Activated naive CD4-positive, alpha-beta T cell treated with anti-CD3 and anti-CD28 coated beads, Interleukin-2, amount 10 ng/mL, durations not matched to agents 7 days and 5 days (primary cell): Measurements from ENCODE around the gene PDPN.

Experiments
- CTCF ChIA-PET: fragments of 350-600 bp; sonication (Branson Sonifier 250); formaldehyde crosslinking; loops from one replicate; lab custom pipeline; 2021; ENCODE audit warnings: antibody characterized with exemption; lab: Charles Lee
- DNase-seq: peaks from one replicate; pipeline ENCODE4 v3.0.0-alpha.2; 2020
- H3K27ac Mint-ChIP-seq: one replicate; pipeline ENCODE4 v1.8.0; 2021; ENCODE audit warnings: mild to moderate bottlenecking, moderate library complexity, mixed read lengths
- H3K27me3 Mint-ChIP-seq: one replicate; pipeline ENCODE4 v1.8.0; 2021; ENCODE audit warnings: mild to moderate bottlenecking, mixed read lengths
- H3K36me3 Mint-ChIP-seq: one replicate; pipeline ENCODE4 v1.8.0; 2021; ENCODE audit warnings: mixed read lengths
- H3K4me1 Mint-ChIP-seq: one replicate; pipeline ENCODE4 v1.8.0; 2021; ENCODE audit warnings: mixed read lengths
- H3K4me3 Mint-ChIP-seq: one replicate; pipeline ENCODE4 v1.8.0; 2021; ENCODE audit warnings: mild to moderate bottlenecking, moderate library complexity, mixed read lengths
- H3K9me3 Mint-ChIP-seq: one replicate; pipeline ENCODE4 v1.8.0; 2021; ENCODE audit warnings: mixed read lengths

PDPN gene

DNA sequence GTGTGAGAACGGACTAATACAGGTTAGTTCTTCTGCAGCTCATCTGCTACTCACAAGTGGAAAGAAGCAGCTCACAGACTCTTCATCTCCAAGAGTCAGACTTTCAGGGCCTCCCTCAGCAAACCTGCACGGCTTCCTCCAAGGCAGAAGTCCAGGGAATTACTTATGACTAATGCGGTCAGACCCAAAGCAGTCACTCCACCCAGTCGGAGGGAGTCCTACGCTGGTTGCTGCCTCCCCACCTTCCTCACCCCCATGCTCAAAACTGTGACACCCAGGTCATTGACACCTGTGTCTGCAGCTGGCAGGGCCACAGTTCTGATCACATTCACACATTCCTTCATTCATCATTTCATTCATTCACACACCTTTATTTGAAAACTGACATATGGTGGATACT, 77.9 kb downstream of the PDPN start:
- Mint-ChIP-seq H3K4me1 (peaks cover 5% of the 10 kb centered on the region), H3K4me3 (no peak overlapping the region), H3K27ac (no peak overlapping the region), H3K36me3 (no peaks in the 10 kb centered on the region), H3K27me3 (peaks cover 21% of the 10 kb centered on the region), H3K9me3 (peaks cover 3% of the 10 kb centered on the region)
- DNase-seq = no peak
- CTCF ChIA-PET = no interaction called here

GRCh38 chr1:13662493-13662892, 78.9 kb downstream of the PDPN start:
- H3K9me3 Mint-ChIP-seq = peaks cover 3% of the 10 kb centered on the region
- H3K4me1 Mint-ChIP-seq = peaks cover 5% of the 10 kb centered on the region
- H3K27ac Mint-ChIP-seq = no peak overlapping the region
- H3K36me3 Mint-ChIP-seq = no peaks in the 10 kb centered on the region
- H3K4me3 Mint-ChIP-seq = no peak overlapping the region
- CTCF ChIA-PET = interaction anchor here (1.4 to 1.5 kb wide), 2 partner anchors 9 to 63 kb away, joined by 4 to 6 read pairs; no protein-coding TSS in a partner anchor
- peaks cover 21% of the 10 kb centered on the region for H3K27me3 Mint-ChIP-seq
- DNase-seq = no peak

- H3K9me3 Mint-ChIP-seq = peaks cover 3% of the 10 kb centered on the region
- H3K27ac Mint-ChIP-seq = no peak overlapping the region
- H3K27me3 Mint-ChIP-seq = peaks cover 21% of the 10 kb centered on the region
- peaks cover 5% of the 10 kb centered on the region for H3K4me1 Mint-ChIP-seq
- H3K4me3 Mint-ChIP-seq = no peak overlapping the region
- no peaks in the 10 kb centered on the region for H3K36me3 Mint-ChIP-seq
- no peak for DNase-seq
- CTCF ChIA-PET = interaction anchor here (1.1 to 1.9 kb wide), 4 partner anchors 62 to 299 kb away, joined by 3 to 21 read pairs (median 6); no protein-coding TSS in a partner anchor
Measured at GRCh38 chr1:13663969-13664368, 80.3 kb downstream of the PDPN start.

- no peaks in the 10 kb centered on the region for H3K36me3 Mint-ChIP-seq
Measured at GRCh38 chr1:13664451-13664850, 80.8 kb downstream of the PDPN start.

GRCh38 chr1:13666317-13666716, 82.7 kb downstream of the PDPN start:
- Mint-ChIP-seq H3K27ac (no peak overlapping the region), H3K36me3 (no peaks in the 10 kb centered on the region), H3K4me1 (peaks cover 5% of the 10 kb centered on the region), H3K27me3 (peaks cover 16% of the 10 kb centered on the region), H3K9me3 (no peaks in the 10 kb centered on the region), H3K4me3 (no peak overlapping the region)
- CTCF ChIA-PET = interaction anchor here (0.8 to 1.7 kb wide), 7 partner anchors 59 to 147 kb away, joined by 3 to 5 read pairs (median 3); no protein-coding TSS in a partner anchor
- no peak for DNase-seq

More at GRCh38 chr1:13664451-13664850, 80.8 kb downstream of the PDPN start:
- Mint-ChIP-seq H3K9me3 (peaks cover under 1% of the 10 kb centered on the region), H3K4me3 (no peak overlapping the region), H3K27me3 (peaks cover 18% of the 10 kb centered on the region), H3K27ac (no peak overlapping the region), H3K4me1 (peaks cover 5% of the 10 kb centered on the region)
- CTCF ChIA-PET = interaction anchor here (1.0 to 1.9 kb wide), 5 partner anchors 22 to 294 kb away, joined by 3 to 21 read pairs (median 4); no protein-coding TSS in a partner anchor
- no peak for DNase-seq
